ENCODE results near the gene PHRF1.

Gene PHRF1

DNA sequence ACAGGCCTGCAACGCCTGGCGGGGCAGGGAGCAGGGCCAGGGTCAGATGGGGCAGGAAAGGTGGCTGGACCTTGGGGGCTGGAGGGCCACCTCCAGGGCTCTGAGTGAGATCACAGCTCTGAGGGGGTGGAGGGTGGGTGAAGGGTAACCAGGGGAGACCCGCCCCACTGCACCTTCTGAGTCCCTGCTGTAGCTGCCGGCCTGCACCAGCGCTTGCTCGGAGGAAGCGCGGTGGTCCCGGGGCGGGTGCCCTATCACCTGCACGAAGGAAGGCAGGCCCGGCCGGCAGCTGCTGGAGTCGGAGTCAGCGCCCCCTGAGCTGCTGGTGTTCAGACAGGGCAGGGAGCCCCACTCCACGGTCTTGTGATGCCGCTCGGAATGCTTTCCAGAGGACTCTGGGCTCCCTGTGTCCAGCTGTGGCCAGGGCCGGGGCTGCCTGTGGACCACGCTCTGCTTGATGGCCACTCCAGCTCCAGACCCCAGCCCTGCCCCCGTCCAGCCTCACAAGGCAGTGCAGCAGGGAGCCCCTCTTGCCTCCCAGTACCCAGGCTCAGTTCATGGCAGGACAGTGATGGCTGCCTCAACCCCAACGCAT is 19.5 kb upstream of the PHRF1 start:
- H3K4me3 Mint-ChIP-seq: peak overlapping the region; percentile 13
- no peaks in the 10 kb centered on the region for H3K27me3 Mint-ChIP-seq
- H3K9me3 Mint-ChIP-seq: no peaks in the 10 kb centered on the region

DNA sequence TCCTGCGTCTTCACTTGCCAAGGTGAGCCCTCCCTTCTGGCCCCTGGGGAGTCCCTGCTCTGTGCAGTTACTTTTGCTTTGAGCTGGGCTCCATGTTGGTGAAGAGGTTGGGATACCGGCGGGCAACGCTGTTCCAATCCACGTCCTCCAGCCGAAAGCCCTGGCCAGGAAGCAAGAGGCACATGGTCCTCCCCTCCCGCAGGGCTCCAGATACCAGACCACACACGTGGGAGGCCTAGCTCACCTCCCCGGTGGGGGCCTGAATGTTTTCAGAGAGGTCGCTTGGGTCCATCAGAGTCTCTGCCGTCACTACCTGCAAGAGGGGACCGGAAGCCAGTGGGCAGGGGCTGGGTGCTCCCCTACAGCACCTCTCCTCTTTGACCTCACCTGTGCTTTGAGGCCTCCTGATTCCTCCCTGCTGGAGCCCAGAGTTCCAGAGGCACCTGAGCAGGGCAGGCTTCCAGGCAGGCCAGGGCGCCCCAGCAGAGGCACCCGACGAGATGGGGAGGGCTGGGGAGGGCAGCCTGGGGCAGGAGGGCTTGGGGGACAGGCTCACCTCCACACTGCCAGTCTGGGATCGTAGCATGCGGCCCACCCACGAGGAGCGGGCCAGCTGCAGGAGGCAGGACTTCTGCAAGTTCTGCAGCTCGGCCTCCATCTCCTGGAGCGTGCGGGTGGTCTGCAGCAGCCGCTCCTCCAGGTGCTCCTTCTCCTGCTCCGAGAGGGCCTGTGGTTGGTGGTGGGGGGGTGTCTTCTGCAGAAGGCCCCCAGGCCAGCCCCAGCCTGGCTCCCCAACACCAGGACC is 18.7 kb upstream of the PHRF1 start:
- H3K36me3 Mint-ChIP-seq (ENCODE audit: insufficient read depth): peaks cover 8% of the 10 kb centered on the region
- H3K4me1 Mint-ChIP-seq: peaks cover 14% of the 10 kb centered on the region
- no peaks in the 10 kb centered on the region for H3K27me3 Mint-ChIP-seq
- DNase-seq (ENCODE audit: low spot score in 2 of 2) (no peak), ATAC-seq (replicated peaks; ENCODE audit: extremely low read depth, poor library complexity, severe bottlenecking) (no peak)
- H3K27ac Mint-ChIP-seq (ENCODE audit: low read depth): no peak overlapping the region
- H3K4me3 Mint-ChIP-seq: peak overlapping the region; percentile 13
- no peaks in the 10 kb centered on the region for H3K9me3 Mint-ChIP-seq

More for the DNA sequence above, 19.5 kb upstream of the PHRF1 start:
- Mint-ChIP-seq H3K36me3 (ENCODE audit: insufficient read depth) (peaks cover 8% of the 10 kb centered on the region), H3K4me1 (peaks cover 14% of the 10 kb centered on the region), H3K27ac (ENCODE audit: low read depth) (no peak overlapping the region)
- DNase-seq (ENCODE audit: low spot score in 2 of 2) (no peak), ATAC-seq (replicated peaks; ENCODE audit: extremely low read depth, poor library complexity, severe bottlenecking) (no peak)

DNA sequence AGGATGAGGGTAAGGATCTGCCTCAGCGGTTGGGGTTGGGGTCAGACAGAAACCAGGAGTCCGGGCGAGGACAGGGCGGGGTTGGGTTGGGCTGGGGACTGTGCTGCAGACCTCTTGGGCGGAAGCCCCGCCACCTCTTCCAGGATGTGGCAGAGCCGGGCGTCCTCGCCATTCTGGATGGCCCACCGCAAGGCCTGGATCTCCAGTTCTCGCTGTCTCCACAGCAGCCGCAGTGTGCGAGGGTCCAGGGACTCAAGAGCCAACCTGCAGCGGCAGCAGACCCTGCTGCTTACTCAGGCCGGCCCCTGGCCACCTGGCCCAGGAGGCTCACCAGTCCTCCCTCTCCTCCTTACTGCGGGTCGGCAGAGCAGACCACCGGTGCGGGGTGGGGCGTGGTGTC is 17.8 kb upstream of the PHRF1 start:
- H3K4me3 Mint-ChIP-seq: no peak overlapping the region

DNA sequence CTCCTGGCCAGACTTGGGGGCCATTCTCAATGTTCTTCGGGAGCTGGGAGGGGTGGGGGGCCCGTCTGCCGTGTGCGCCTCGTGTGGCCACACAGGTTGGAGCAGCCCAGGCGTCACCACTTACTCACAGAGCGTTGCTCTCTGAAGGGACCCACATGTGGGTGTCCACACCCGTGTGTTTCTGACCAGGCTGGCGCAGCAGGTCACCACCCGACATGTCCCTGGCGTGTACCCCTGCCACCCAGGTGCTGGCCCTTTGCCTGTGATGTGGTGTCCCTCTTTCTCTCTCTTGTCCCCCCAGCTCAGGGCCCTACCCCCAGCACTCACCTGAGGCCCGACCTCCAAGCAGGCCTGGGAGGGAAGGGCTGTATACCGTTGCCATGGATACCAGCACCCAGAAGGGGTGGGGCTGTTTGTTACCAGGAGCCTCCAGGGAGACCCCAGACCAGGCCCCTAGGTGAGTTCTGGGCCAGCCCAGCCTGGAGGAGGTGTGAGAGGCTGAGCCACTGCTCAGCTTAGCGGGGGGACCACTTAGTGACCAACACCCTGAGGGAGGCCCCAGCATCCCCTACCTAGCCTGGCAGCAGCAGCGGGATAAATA is 17.1 kb upstream of the PHRF1 start:
- H3K36me3 Mint-ChIP-seq (ENCODE audit: insufficient read depth): peaks cover 8% of the 10 kb centered on the region
- DNase-seq (ENCODE audit: low spot score in 2 of 2): no peak
- no peaks in the 10 kb centered on the region for H3K27me3 Mint-ChIP-seq
- H3K9me3 Mint-ChIP-seq: no peaks in the 10 kb centered on the region
- ATAC-seq (replicated peaks; ENCODE audit: extremely low read depth, poor library complexity, severe bottlenecking): no peak
- no peak overlapping the region for H3K4me3 Mint-ChIP-seq
- peak overlapping the region; percentile 74 for H3K27ac Mint-ChIP-seq (ENCODE audit: low read depth)
- H3K4me1 Mint-ChIP-seq: peaks cover 14% of the 10 kb centered on the region

More for the DNA sequence above, 17.8 kb upstream of the PHRF1 start:
- no peak overlapping the region for H3K27ac Mint-ChIP-seq (ENCODE audit: low read depth)
- H3K4me1 Mint-ChIP-seq: peaks cover 14% of the 10 kb centered on the region
- no peak for DNase-seq (ENCODE audit: low spot score in 2 of 2)
- H3K36me3 Mint-ChIP-seq (ENCODE audit: insufficient read depth): peaks cover 8% of the 10 kb centered on the region
- ATAC-seq (replicated peaks; ENCODE audit: extremely low read depth, poor library complexity, severe bottlenecking): no peak
- no peaks in the 10 kb centered on the region for H3K9me3 Mint-ChIP-seq
- H3K27me3 Mint-ChIP-seq: no peaks in the 10 kb centered on the region

DNA sequence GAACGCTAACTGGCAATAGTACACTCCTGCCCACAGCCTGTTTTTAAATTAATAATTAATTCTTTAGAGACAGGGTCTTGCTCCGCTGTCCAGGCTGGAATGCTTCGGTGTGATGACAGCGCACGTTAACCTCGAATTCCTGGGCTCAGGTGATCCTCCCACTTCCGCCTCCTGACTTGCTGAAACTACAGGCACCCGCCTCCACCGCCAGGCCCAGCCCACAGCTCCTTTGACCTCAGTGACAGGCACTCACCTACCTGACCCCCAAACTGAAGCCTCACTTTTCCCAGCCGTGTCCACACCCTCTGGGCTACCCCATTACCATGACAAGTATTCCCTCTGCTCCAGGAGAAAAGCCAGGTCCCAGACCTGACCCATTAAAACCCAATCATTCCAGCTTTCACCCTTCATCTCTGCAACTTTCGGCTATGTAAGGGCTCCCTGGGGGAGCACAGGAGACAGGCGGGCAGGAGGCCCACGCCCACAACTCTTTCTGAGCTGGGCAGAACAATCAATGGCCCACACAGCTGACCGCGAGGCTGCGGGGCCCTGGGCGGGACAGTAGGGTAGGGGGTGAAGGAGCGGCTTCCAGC is 16.5 kb upstream of the PHRF1 start:
- DNase-seq (ENCODE audit: low spot score in 2 of 2) (no peak), ATAC-seq (replicated peaks; ENCODE audit: extremely low read depth, poor library complexity, severe bottlenecking) (no peak)
- Mint-ChIP-seq H3K9me3 (no peaks in the 10 kb centered on the region), H3K4me3 (peak overlapping the region; percentile 83), H3K36me3 (ENCODE audit: insufficient read depth) (peaks cover 8% of the 10 kb centered on the region), H3K27me3 (no peaks in the 10 kb centered on the region), H3K4me1 (peaks cover 14% of the 10 kb centered on the region), H3K27ac (ENCODE audit: low read depth) (peak overlapping the region; percentile 74)

DNA sequence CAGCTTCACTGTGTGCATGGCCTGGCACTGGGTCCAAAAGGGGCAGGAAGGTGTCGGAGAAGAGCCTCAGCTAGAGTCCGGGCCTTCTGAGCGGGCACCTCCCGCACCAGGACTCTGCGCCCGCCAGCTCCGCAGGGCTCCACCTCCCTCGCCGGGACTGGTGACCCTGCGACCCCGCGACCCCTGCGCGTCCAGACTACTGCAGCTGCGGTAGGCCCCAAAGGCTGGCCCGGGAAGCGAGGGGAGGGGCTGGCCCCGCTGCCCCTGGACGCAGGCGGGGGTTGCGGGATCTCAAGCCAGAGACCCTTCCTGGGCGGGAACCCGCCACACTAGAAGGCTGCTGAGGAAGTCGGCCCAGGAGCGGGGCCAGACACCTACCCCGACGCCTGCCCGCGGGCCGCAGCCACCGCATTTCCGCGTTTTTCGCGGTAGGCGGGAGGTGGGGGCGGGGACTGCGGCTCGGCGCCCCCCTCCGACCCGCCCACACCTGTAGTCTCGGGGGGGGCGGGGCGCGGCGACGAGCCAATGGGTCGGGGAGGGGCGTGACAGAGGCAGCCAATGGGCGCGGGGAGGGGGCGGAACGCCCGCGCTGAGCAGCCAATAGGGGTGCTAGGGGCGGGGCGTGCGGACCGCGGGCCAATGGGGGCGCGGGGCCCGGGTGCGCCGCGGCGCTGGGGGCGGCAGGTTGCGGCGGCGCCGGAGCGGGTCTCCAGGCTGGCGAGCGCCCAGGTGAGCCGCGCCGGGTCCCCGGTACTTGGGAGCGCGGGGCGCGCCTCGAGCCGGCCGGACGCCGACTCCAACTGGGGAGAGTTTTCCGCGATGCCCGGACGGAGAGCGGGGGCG is 15.7 kb upstream of the PHRF1 start, which contains the start of the genes LMNTD2 and RASSF7:
TSS of gene LMNTD2 (minus strand) at position 434 of the 843 bp plus-strand sequence. CDS start at position 412, 22 bp downstream.
TSS of gene RASSF7 (plus strand) at position 666 of the 843 bp plus-strand sequence. CDS start 799 bp downstream, outside the sequence.
- peak within 1 kb of the TSS; percentile 83 for H3K4me3 Mint-ChIP-seq
- no peaks in the 10 kb centered on the region for H3K27me3 Mint-ChIP-seq
- peak; percentile 86 for ATAC-seq (replicated peaks; ENCODE audit: extremely low read depth, poor library complexity, severe bottlenecking)
- peak within 1 kb of the TSS; percentile 74 for H3K27ac Mint-ChIP-seq (ENCODE audit: low read depth)
- peak; percentile 91 to 92 for DNase-seq (ENCODE audit: low spot score in 2 of 2)
- peaks cover 14% of the 10 kb centered on the region for H3K4me1 Mint-ChIP-seq
- peaks cover 8% of the 10 kb centered on the region for H3K36me3 Mint-ChIP-seq (ENCODE audit: insufficient read depth)
- H3K9me3 Mint-ChIP-seq: no peaks in the 10 kb centered on the region

DNA sequence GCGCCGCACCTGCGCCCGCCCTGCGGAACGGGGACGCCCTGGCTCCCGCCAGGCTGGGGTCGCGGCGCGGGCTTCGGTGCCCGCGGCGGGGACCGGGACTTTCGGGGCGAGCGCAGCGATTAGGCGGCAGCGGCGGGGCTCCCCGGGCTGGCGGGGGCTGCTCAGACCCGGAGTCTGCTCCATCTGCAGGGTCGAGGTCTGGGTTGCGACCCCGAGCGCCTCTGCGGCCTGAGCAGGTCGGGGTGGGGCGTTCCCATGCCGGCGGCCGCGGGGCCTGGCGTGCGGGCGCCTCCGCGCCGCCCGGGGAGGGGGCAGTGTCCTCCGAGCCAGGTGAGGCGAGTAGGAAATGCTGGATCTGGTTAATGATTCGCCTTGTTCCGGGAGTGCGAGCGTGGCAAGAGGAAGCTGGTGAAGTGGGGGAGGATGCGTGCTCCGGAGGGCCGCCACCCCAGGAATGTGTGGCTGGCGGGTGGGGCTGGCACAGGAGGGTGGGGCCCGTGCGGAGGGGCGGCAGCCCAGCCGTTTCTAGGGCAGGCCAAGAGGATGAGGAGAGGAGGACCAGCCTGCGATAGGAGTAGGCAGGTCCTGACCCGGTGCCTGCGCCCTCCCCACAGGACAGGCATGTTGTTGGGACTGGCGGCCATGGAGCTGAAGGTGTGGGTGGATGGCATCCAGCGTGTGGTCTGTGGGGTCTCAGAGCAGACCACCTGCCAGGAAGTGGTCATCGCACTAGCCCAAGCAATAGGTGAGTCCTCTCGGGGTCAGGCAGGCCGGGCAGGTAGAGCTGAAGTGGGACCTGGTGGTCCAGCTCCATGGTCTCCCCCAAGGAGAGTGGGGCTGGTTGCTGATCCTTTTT is 14.9 kb upstream of the PHRF1 start:
- peaks cover 6% of the 10 kb centered on the region for H3K36me3 Mint-ChIP-seq (ENCODE audit: insufficient read depth)
- ATAC-seq (replicated peaks; ENCODE audit: extremely low read depth, poor library complexity, severe bottlenecking) (peak; percentile 33), DNase-seq (ENCODE audit: low spot score in 2 of 2) (no peak)
- H3K27ac Mint-ChIP-seq (ENCODE audit: low read depth): no peak overlapping the region
- H3K4me3 Mint-ChIP-seq: peak overlapping the region; percentile 83
- no peaks in the 10 kb centered on the region for H3K27me3 Mint-ChIP-seq
- no peaks in the 10 kb centered on the region for H3K9me3 Mint-ChIP-seq
- H3K4me1 Mint-ChIP-seq: peaks cover 14% of the 10 kb centered on the region

DNA sequence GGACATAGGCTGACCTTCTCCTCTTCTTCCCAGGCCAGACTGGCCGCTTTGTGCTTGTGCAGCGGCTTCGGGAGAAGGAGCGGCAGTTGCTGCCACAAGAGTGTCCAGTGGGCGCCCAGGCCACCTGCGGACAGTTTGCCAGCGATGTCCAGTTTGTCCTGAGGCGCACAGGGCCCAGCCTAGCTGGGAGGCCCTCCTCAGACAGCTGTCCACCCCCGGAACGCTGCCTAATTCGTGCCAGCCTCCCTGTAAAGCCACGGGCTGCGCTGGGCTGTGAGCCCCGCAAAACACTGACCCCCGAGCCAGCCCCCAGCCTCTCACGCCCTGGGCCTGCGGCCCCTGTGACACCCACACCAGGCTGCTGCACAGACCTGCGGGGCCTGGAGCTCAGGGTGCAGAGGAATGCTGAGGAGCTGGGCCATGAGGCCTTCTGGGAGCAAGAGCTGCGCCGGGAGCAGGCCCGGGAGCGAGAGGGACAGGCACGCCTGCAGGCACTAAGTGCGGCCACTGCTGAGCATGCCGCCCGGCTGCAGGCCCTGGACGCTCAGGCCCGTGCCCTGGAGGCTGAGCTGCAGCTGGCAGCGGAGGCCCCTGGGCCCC is 14.1 kb upstream of the PHRF1 start:
- Mint-ChIP-seq H3K4me1 (peaks cover 14% of the 10 kb centered on the region), H3K27ac (ENCODE audit: low read depth) (no peak overlapping the region), H3K36me3 (ENCODE audit: insufficient read depth) (peaks cover 6% of the 10 kb centered on the region), H3K4me3 (peak overlapping the region; percentile 83), H3K9me3 (no peaks in the 10 kb centered on the region), H3K27me3 (no peaks in the 10 kb centered on the region)
- ATAC-seq (replicated peaks; ENCODE audit: extremely low read depth, poor library complexity, severe bottlenecking): no peak
- no peak for DNase-seq (ENCODE audit: low spot score in 2 of 2)

DNA sequence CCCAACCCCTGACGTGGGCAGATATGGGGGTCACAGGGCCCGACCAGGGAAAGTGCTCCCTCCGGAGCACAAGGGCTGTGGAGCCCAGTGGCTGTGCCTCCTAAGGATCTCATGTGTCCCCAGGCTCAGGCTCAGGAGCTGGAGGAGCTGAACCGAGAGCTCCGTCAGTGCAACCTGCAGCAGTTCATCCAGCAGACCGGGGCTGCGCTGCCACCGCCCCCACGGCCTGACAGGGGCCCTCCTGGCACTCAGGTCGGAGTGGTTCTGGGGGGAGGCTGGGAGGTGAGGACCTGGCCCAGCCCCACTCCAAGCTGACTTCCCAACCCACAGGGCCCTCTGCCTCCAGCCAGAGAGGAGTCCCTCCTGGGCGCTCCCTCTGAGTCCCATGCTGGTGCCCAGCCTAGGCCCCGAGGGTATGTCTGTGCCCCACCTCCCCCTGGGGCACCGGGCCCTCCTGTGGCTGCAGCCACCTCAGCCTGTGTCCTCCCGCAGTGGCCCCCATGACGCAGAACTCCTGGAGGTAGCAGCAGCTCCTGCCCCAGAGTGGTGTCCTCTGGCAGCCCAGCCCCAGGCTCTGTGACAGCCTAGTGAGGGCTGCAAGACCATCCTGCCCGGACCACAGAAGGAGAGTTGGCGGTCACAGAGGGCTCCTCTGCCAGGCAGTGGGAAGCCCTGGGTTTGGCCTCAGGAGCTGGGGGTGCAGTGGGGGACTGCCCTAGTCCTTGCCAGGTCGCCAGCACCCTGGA is 13.0 kb upstream of the PHRF1 start:
- no peaks in the 10 kb centered on the region for H3K27me3 Mint-ChIP-seq
- no peak for DNase-seq (ENCODE audit: low spot score in 2 of 2)

DNA sequence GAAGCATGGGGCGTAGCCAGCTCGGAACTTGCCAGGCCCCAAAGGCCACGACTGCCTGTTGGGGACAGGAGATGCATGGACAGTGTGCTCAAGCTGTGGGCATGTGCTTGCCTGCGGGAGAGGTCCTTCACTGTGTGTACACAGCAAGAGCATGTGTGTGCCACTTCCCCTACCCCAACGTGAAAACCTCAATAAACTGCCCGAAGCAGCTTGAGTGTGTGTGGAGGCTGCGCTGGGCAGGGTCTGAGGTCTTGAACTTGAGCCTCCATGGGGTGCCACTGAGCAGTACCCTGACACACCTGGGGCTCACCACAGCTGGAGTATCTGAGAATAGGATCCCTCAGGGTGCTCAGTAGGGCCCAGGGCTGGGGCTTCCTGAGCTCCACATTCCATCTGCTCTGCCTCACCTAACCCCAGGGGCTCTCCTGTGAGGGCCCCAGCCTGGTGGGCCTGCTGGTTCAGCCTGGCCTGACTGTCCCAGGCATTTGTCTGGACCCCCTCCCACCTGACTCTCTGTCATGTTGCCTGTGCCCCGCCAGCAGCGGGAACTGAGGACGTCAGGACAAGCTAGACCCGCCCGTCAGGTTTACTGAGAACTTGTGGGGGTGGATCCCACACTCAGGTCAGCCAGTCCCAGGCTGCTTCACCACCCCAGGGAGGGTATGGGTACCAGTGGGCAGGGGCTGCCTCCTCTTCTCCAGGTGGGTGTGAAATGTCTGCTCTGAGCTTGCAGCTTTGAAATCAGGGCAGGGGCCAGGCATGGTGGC is 12.3 kb upstream of the PHRF1 start:
- no peaks in the 10 kb centered on the region for H3K27me3 Mint-ChIP-seq
- no peak overlapping the region for H3K4me3 Mint-ChIP-seq
- H3K4me1 Mint-ChIP-seq: peaks cover 14% of the 10 kb centered on the region
- no peak overlapping the region for H3K27ac Mint-ChIP-seq (ENCODE audit: low read depth)
- no peaks in the 10 kb centered on the region for H3K9me3 Mint-ChIP-seq
- no peak for ATAC-seq (replicated peaks; ENCODE audit: extremely low read depth, poor library complexity, severe bottlenecking)
- DNase-seq (ENCODE audit: low spot score in 2 of 2): no peak
- peaks cover 9% of the 10 kb centered on the region for H3K36me3 Mint-ChIP-seq (ENCODE audit: insufficient read depth)

More for the DNA sequence above, 13.0 kb upstream of the PHRF1 start:
- H3K4me1 Mint-ChIP-seq: peaks cover 14% of the 10 kb centered on the region
- H3K9me3 Mint-ChIP-seq: no peaks in the 10 kb centered on the region
- no peak overlapping the region for H3K27ac Mint-ChIP-seq (ENCODE audit: low read depth)
- H3K4me3 Mint-ChIP-seq: no peak overlapping the region
- ATAC-seq (replicated peaks; ENCODE audit: extremely low read depth, poor library complexity, severe bottlenecking): no peak
- H3K36me3 Mint-ChIP-seq (ENCODE audit: insufficient read depth): peaks cover 9% of the 10 kb centered on the region

Data from central memory CD8-positive, alpha-beta T cell (primary cell).